K562 (cell line): ENCODE data around the gene WTAP. TPM values are rescaled to one million over a fixed set of nuclear protein-coding genes. Genes with fewer than 3 reads are reported as not detected.

ENCODE experiments used
- ARID4B ChIP-seq: sonication (generic); formaldehyde crosslinking; IDR thresholded peaks from 2 replicates; pipeline ENCODE4 v1.8.0; 2022; ENCODE audit warnings: mild to moderate bottlenecking, missing genetic modification reagents
- BCL6 ChIP-seq: fragments of 250-450 bp; sonication (Bioruptor Pico); IDR thresholded peaks from 2 replicates; pipeline ENCODE4 v1.4.0; 2020
- BCOR ChIP-seq: fragments of 450-650 bp; IDR thresholded peaks from 2 replicates; pipeline ENCODE4 v1.6.1; 2016
- CHAMP1 ChIP-seq: fragments of 450-650 bp; IDR thresholded peaks from 2 replicates; pipeline ENCODE4 v1.6.1; 2016; ENCODE audit warnings: mild to moderate bottlenecking
- GMEB1 ChIP-seq: fragments of 250-450 bp; sonication (Bioruptor Pico); IDR thresholded peaks from 2 replicates; pipeline ENCODE4 v1.4.0; 2020; ENCODE audit warnings: mild to moderate bottlenecking
- KHSRP ChIP-seq: fragments of 450-650 bp; IDR thresholded peaks from 2 replicates; pipeline ENCODE4 v1.6.1; 2017
- PML ChIP-seq: IDR thresholded peaks from 2 replicates; pipeline ENCODE4 v1.6.1; 2012; ENCODE audit warnings: low read length, inconsistent platforms
- POLR2G ChIP-seq: fragments of 200-400 bp; formaldehyde crosslinking; IDR thresholded peaks from 2 replicates; pipeline ENCODE4 v1.6.1; 2017; ENCODE audit warnings: low read depth, mild to moderate bottlenecking, antibody characterized with exemption, low read length, moderate library complexity
- PYGO2 ChIP-seq: fragments of 450-650 bp; IDR thresholded peaks from 2 replicates; pipeline ENCODE4 v1.6.1; 2016; ENCODE audit warnings: mild to moderate bottlenecking, missing genetic modification characterization, moderate library complexity, missing compliant biosample characterization
- SNIP1 ChIP-seq: fragments of 450-650 bp; IDR thresholded peaks from 2 replicates; pipeline ENCODE4 v1.7.1; 2017; ENCODE audit warnings: low read depth, mild to moderate bottlenecking
- SOX6 ChIP-seq: fragments of 450-650 bp; IDR thresholded peaks from 2 replicates; pipeline ENCODE4 v1.6.1; 2014; ENCODE audit warnings: mild to moderate bottlenecking
- SRF ChIP-seq, 2 experiments: fragments of 250-450, 450-650 bp in 1 of 2; sonication (Bioruptor Pico) in 1 of 2; sonication (generic) in 1 of 2; formaldehyde crosslinking; IDR thresholded peaks; 2 replicates each; pipeline versions ENCODE4 v1.5.0 to v1.5.1; 2020 to 2022; ENCODE audit warnings: mild to moderate bottlenecking in 1 of 2, missing genetic modification reagents in 1 of 2
- TEAD4 ChIP-seq, 2 experiments: sonication (generic) in 1 of 2; formaldehyde crosslinking in 1 of 2; IDR thresholded peaks; 2 replicates each; pipeline versions ENCODE4 v1.6.1 to v1.8.0; 2012 to 2022; ENCODE audit warnings: borderline replicate concordance in 1 of 2, inconsistent platforms in 1 of 2, low read length in 1 of 2, mild to moderate bottlenecking in 1 of 2, missing genetic modification reagents in 1 of 2
- TRIM24 ChIP-seq, 2 experiments: fragments of 450-650 bp; IDR thresholded peaks; 2 replicates each; pipeline ENCODE4 v1.6.1; 2016
- ZBED1 ChIP-seq: IDR thresholded peaks from 2 replicates; pipeline ENCODE4 v1.6.1; 2014
- ZFX ChIP-seq: sonication (generic); formaldehyde crosslinking; IDR thresholded peaks from 2 replicates; pipeline ENCODE4 v1.8.0; 2022; ENCODE audit warnings: mild to moderate bottlenecking, missing genetic modification reagents, moderate library complexity
- ZKSCAN8 ChIP-seq: fragments of 200-800 bp; sonication (Bioruptor generic); IDR thresholded peaks from 2 replicates; pipeline ENCODE4 v1.6.1; 2016; ENCODE audit warnings: missing genetic modification characterization, missing compliant biosample characterization
- ZNF134 ChIP-seq: fragments of 250-450 bp; sonication (Bioruptor Pico); conservative IDR thresholded peaks from 2 replicates; pipeline ENCODE4 v1.4.0; 2020
- ZNF165 ChIP-seq: fragments of 250-450 bp; sonication (Bioruptor Pico); IDR thresholded peaks from 2 replicates; pipeline ENCODE4 v1.4.0; 2020; ENCODE audit warnings: borderline replicate concordance
- ZNF584 ChIP-seq: fragments of 200-800 bp; sonication (Bioruptor generic); IDR thresholded peaks from 2 replicates; pipeline ENCODE4 v1.6.1; 2016; ENCODE audit warnings: low read depth, mild to moderate bottlenecking, missing genetic modification characterization, missing compliant biosample characterization
- ZNF695 ChIP-seq: fragments of 450-650 bp; formaldehyde crosslinking; IDR thresholded peaks from 2 replicates; pipeline ENCODE4 v1.4.0; 2020; ENCODE audit warnings: mild to moderate bottlenecking, moderate library complexity
- polyA plus RNA-seq, 8 experiments: library from polyadenylated mRNA; depleted of rRNA in 4 of 8; stranded (reverse) in 5 of 8; unstranded in 3 of 8; fragments of >200 nt; fragmentation: Nextera tagmentation in 2 of 8; fragmentation: Illumina TruSeq in 1 of 8; extraction: Ambion mirVana in 2 of 8; extraction: Trizol in 1 of 8; gene quantifications; 2 replicates each; pipeline versions ENCODE4 v1.2.1 to v1.2.3, GENCODE V29; 2011 to 2014; ENCODE audit warnings: inconsistent platforms in 1 of 8, missing spikeins in 1 of 8
- total RNA-seq, 7 experiments: library from RNA; depleted of rRNA in 6 of 7; stranded (reverse); fragments of >200 nt in 6 of 7; fragmentation: Illumina TruSeq in 2 of 7; extraction: Trizol in 2 of 7; gene quantifications; 2 replicates each; pipeline versions ENCODE4 v1.2.1 to v1.2.3, GENCODE V29; 2011 to 2021; ENCODE audit warnings: low replicate concordance in 1 of 7

Gene WTAP
- total and polyA plus RNA-seq, 9 of the 15 experiments (the other 6 are each of a cell fraction or from before 2014, with no cell fraction given), result 52.4 to 156 (median 110) TPM

GRCh38 chr6:159789377-159790148 lies 62.3 kb downstream of the WTAP start, which contains the start of gene TCP1 (continued):
- TF ChIP-seq PML, result peak; percentile 85
- no peak for TF ChIP-seq SNIP1
- peak; percentile 92 for TF ChIP-seq ZFX
- TF ChIP-seq ZNF584 (CRISPR knock-in tag), result no peak
- TF ChIP-seq POLR2G, result peak; percentile 99
- no peak for TF ChIP-seq TRIM24 (IDR thresholded peaks at IDR 0.05)
- no peak for TF ChIP-seq CHAMP1
- no peak for TF ChIP-seq PYGO2 (tag)
- TF ChIP-seq GMEB1, result no peak
- no peak for TF ChIP-seq KHSRP
- peak; percentile 94 for TF ChIP-seq ARID4B (CRISPR knock-in tag)
- 0 out of 2 replicates have a peak, but pooled peaks have one; percentile 54 for TF ChIP-seq ZNF134 (CRISPR knock-in tag)
- peak; percentile 71 for TF ChIP-seq BCOR
- peak; percentile 34; the same call in 1 of the 2 replicates for TF ChIP-seq SOX6
- no peak for TF ChIP-seq BCL6 (CRISPR knock-in tag)
- peak; percentile 41; the same call in 1 of the 2 replicates for TF ChIP-seq ZNF695
- TF ChIP-seq ZBED1, result no peak; the same call in 1 of the 2 replicates
- TF ChIP-seq ZNF165 (CRISPR knock-in tag), result peak; percentile 89; the same call in 1 of the 2 replicates
- 0 out of 4 replicates have a peak, but pooled peaks of 1 of the 2 experiments have one; percentile 78 for TF ChIP-seq SRF (CRISPR knock-in tag; IDR thresholded peaks at IDR 0.05)
- no peak for TF ChIP-seq ZKSCAN8 (CRISPR knock-in tag)
- no peak; the same call in 1 of the 2 replicates for TF ChIP-seq TEAD4 (IDR thresholded peaks at IDR 0.05; ENCODE audit: low read length)
- TF ChIP-seq TEAD4 (CRISPR knock-in tag; IDR thresholded peaks at IDR 0.05; ENCODE audit: borderline replicate concordance), result peak; percentile 78; the same call in 1 of the 2 replicates
